Heart left ventricle (tissue), 13 donors: ENCODE data around the gene HCN4.

Experiments used
- POLR2A ChIP-seq, 2 donors: fragments of 450-650 bp; IDR thresholded peaks; one replicate each; pipeline ENCODE4 v1.6.1; 2017; ENCODE audit warnings: antibody characterized with exemption in 2 of 2, mild to moderate bottlenecking in 2 of 2, moderate library complexity in 2 of 2
- TF ChIP-seq, protein P1 (sequence below), 12 donors: fragments of 200-600 bp; sonication (generic) in 4 of 12; IDR thresholded peaks; one replicate each; pipeline versions ENCODE4 v1.5.0 to v1.8.0; 2018 to 2022; ENCODE audit warnings: antibody characterized with exemption in 12 of 12, mild to moderate bottlenecking in 5 of 12
- donor health status: ischemic (EF 13 %, LVEDD 7.1; RV severe dilation, severe dysfunction).
- donor health status: DM: no; HTN: yes; CAD: no.
- donor health status: DM: no; HTN: no; CAD: no.
- donor health status: ischemic (EF 25% LVEDD 6.9; RV normal size, moderate dysfunction).
- donor health status: ischemic (EF 25% LVEDD 5.7; RV mildly dilated, moderate dysfunction).
- donor health status: ischemic (EF 35%, LVEDD 5.7; RV mildly dilated, moderate dysfunction).
- donor health status: nonischemic (EF 11% LVEDD 7.7; RV severe dilation, severe dysfunction).
- donor health status: DM: yes; HTN: yes; CAD: no.
- donor health status: PGD.
- donor health status: ischemic (EF 29% LVEDD 5.4; RV normal size, mild dysfunction).
- donor health status: nonischemic (EF 23%, LVEDD 6.1; RV moderate dilation, normal function).

DNA sequence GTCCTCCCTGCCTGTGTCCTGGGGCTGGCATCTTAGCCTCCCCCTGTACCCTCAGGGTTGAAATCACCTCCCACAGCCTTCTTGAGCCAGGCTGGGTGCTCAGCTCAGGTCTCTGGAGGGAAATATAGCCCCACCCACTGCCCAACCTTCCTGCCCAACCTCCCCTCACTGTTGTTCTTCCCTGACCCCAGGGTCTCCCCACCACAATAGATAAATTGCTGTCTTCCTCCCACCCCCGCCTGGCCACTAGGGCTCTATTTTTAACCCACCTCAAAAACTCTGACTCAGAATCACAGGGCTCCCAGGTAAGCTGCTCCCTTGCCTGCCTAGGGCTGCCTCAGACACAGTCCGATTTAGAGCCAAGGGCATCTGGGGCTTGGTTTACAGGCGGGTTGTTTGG is 15.0 kb downstream of the HCN4 start:
- TF ChIP-seq POLR2A (IDR thresholded peaks at IDR 0.05), result no peak
- TF ChIP-seq, protein P1, sequence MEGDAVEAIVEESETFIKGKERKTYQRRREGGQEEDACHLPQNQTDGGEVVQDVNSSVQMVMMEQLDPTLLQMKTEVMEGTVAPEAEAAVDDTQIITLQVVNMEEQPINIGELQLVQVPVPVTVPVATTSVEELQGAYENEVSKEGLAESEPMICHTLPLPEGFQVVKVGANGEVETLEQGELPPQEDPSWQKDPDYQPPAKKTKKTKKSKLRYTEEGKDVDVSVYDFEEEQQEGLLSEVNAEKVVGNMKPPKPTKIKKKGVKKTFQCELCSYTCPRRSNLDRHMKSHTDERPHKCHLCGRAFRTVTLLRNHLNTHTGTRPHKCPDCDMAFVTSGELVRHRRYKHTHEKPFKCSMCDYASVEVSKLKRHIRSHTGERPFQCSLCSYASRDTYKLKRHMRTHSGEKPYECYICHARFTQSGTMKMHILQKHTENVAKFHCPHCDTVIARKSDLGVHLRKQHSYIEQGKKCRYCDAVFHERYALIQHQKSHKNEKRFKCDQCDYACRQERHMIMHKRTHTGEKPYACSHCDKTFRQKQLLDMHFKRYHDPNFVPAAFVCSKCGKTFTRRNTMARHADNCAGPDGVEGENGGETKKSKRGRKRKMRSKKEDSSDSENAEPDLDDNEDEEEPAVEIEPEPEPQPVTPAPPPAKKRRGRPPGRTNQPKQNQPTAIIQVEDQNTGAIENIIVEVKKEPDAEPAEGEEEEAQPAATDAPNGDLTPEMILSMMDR (IDR thresholded peaks at IDR 0.05), result no peak
